Liver (tissue), 9 donors: ENCODE results near the gene HSPBAP1. TPM values are rescaled to one million over a fixed set of nuclear protein-coding genes. Genes with fewer than 3 reads are reported as not detected.

Experiments
- DNase-seq: peaks from one replicate; pipeline ENCODE4 v3.0.0-alpha.2; 2017; ENCODE audit warnings: low spot score
- H3K27ac ChIP-seq, 2 donors: one replicate each; pipeline ENCODE4 v1.7.0; 2013; ENCODE audit warnings: inconsistent platforms in 2 of 2, low read length in 2 of 2, control low read depth in 1 of 2, low read depth in 1 of 2, mild to moderate bottlenecking in 1 of 2
- H3K27me3 ChIP-seq, 4 donors: one replicate each; pipeline versions ENCODE4 v1.6.1 to v1.7.0; 2013; ENCODE audit warnings: low read length in 3 of 4, inconsistent platforms in 1 of 4, mild to moderate bottlenecking in 1 of 4, moderate library complexity in 1 of 4; ENCODE audit not compliant: control insufficient read depth in 4 of 4, insufficient read depth in 4 of 4
- H3K36me3 ChIP-seq, 4 donors: one replicate each; pipeline versions ENCODE4 v1.6.1 to v1.7.0; 2013; ENCODE audit warnings: low read length in 3 of 4, mild to moderate bottlenecking in 3 of 4, low read depth in 1 of 4, moderate library complexity in 1 of 4; ENCODE audit not compliant: control insufficient read depth in 4 of 4, insufficient read depth in 3 of 4
- H3K4me1 ChIP-seq, 4 donors: one replicate each; pipeline versions ENCODE4 v1.6.1 to v1.7.0; 2013; ENCODE audit warnings: low read length in 3 of 4, mild to moderate bottlenecking in 3 of 4, moderate library complexity in 1 of 4; ENCODE audit not compliant: control insufficient read depth in 4 of 4, insufficient read depth in 4 of 4
- H3K4me3 ChIP-seq, 3 donors: one replicate each; pipeline versions ENCODE4 v1.6.1 to v1.7.0; 2013; ENCODE audit warnings: low read length in 3 of 3, control low read depth in 1 of 3, low read depth in 1 of 3, mild to moderate bottlenecking in 1 of 3
- H3K9ac ChIP-seq, 2 donors: one replicate each; pipeline ENCODE4 v1.7.0; 2013; ENCODE audit warnings: low read length in 2 of 2, mild to moderate bottlenecking in 2 of 2, moderate library complexity in 2 of 2, control low read depth in 1 of 2, low read depth in 1 of 2
- H3K9me3 ChIP-seq, 4 donors: one replicate each; pipeline versions ENCODE4 v1.6.1 to v1.7.0; 2013; ENCODE audit warnings: low read length in 3 of 4; ENCODE audit not compliant: control insufficient read depth in 4 of 4
- ATF3 ChIP-seq: IDR thresholded peaks from 2 replicates; pipeline ENCODE4 v1.6.1; 2016; ENCODE audit warnings: antibody characterized with exemption
- CTCF ChIP-seq: fragments of 150-350 bp; IDR thresholded peaks from 2 replicates; pipeline ENCODE4 v1.5.1; 2017; ENCODE audit warnings: improper control_type of control experiment, low read depth, low read length; ENCODE audit not compliant: missing input control
- FOXA1 ChIP-seq: IDR thresholded peaks from 2 replicates; pipeline ENCODE4 v1.6.1; 2016; ENCODE audit warnings: antibody characterized with exemption
- FOXA2 ChIP-seq: IDR thresholded peaks from 2 replicates; pipeline ENCODE4 v1.6.1; 2016; ENCODE audit warnings: antibody characterized with exemption
- GABPA ChIP-seq, 2 donors: IDR thresholded peaks in 1 of 2; conservative IDR thresholded peaks in 1 of 2; 2 replicates each; pipeline ENCODE4 v1.6.1; 2016; ENCODE audit warnings: antibody characterized with exemption in 2 of 2, mild to moderate bottlenecking in 1 of 2, moderate library complexity in 1 of 2
- HNF4A ChIP-seq, 2 donors: conservative IDR thresholded peaks; 2 replicates each; pipeline ENCODE4 v1.6.1; 2016; ENCODE audit warnings: antibody characterized with exemption in 2 of 2, mild to moderate bottlenecking in 2 of 2
- HNF4G ChIP-seq: IDR thresholded peaks from 2 replicates; pipeline ENCODE4 v1.6.1; 2016; ENCODE audit warnings: antibody characterized with exemption
- JUND ChIP-seq, 2 donors: IDR thresholded peaks; 2 replicates each; pipeline ENCODE4 v1.6.1; 2016; ENCODE audit warnings: antibody characterized with exemption in 2 of 2
- MAX ChIP-seq: IDR thresholded peaks from 2 replicates; pipeline ENCODE4 v1.6.1; 2016; ENCODE audit warnings: antibody characterized with exemption
- NR2F2 ChIP-seq: IDR thresholded peaks from 2 replicates; pipeline ENCODE4 v1.6.1; 2016; ENCODE audit warnings: antibody characterized with exemption
- RAD21 ChIP-seq, 2 donors: IDR thresholded peaks; 2 replicates each; pipeline ENCODE4 v1.6.1; 2016; ENCODE audit warnings: antibody characterized with exemption in 2 of 2, mild to moderate bottlenecking in 2 of 2
- REST ChIP-seq: IDR thresholded peaks from 2 replicates; pipeline ENCODE4 v1.6.1; 2016; ENCODE audit warnings: antibody characterized with exemption, mild to moderate bottlenecking
- RXRA ChIP-seq, 2 donors: IDR thresholded peaks; 2 replicates each; pipeline ENCODE4 v1.6.1; 2017 to 2018; ENCODE audit warnings: antibody characterized with exemption in 2 of 2, mild to moderate bottlenecking in 1 of 2
- SP1 ChIP-seq: IDR thresholded peaks from 2 replicates; pipeline ENCODE4 v1.6.1; 2018; ENCODE audit warnings: antibody characterized with exemption, mild to moderate bottlenecking
- TAF1 ChIP-seq: conservative IDR thresholded peaks from 2 replicates; pipeline ENCODE4 v1.6.1; 2016; ENCODE audit warnings: antibody characterized with exemption, mild to moderate bottlenecking
- YY1 ChIP-seq: IDR thresholded peaks from 2 replicates; pipeline ENCODE4 v1.6.1; 2016; ENCODE audit warnings: antibody characterized with exemption, mild to moderate bottlenecking
- ZBTB33 ChIP-seq: IDR thresholded peaks from 2 replicates; pipeline ENCODE4 v1.6.1; 2016; ENCODE audit warnings: antibody characterized with exemption
- WGBS: extraction: QIAGEN DNeasy Blood & Tissue Kit; methylation state at CpG from one replicate; pipeline ENCODE4 v1.1.7; 2013; 5-methylcytosine and 5-hydroxymethylcytosine counted together
- polyA plus RNA-seq, 2 donors: library from polyadenylated mRNA; stranded (reverse) in 1 of 2; unstranded in 1 of 2; fragments of 200-250 nt in 1 of 2; fragments of >200 nt in 1 of 2; fragmentation: Nextera tagmentation in 1 of 2; extraction: Ambion mirVana in 1 of 2; gene quantifications; one replicate each; pipeline versions ENCODE4 v1.2.1 to v1.2.3, GENCODE V29; 2013 to 2015
- total RNA-seq, 2 donors: library from RNA; depleted of rRNA; stranded (reverse); fragments of >200 nt; gene quantifications; one replicate each; pipeline ENCODE4 v1.2.3, GENCODE V29; 2014
- donor health status: healthy.
- donor health status: healthy.
- donor health status: healthy.
- donor health status: healthy.
- donor health status: healthy.

HSPBAP1 gene
- total and polyA plus RNA-seq, 4 donors: 2.2 to 5.3 (median 3.9) TPM

- no peak for TF ChIP-seq JUND (IDR thresholded peaks at IDR 0.05)
- TF ChIP-seq FOXA1: no peak
- no peak for TF ChIP-seq TAF1
- TF ChIP-seq CTCF: no peak
- TF ChIP-seq RXRA (IDR thresholded peaks at IDR 0.05): no peak
- TF ChIP-seq MAX: no peak
- TF ChIP-seq HNF4A (conservative IDR thresholded peaks at IDR 0.05): no peak
- no peak for TF ChIP-seq RAD21 (IDR thresholded peaks at IDR 0.05)
- TF ChIP-seq GABPA (IDR thresholded peaks at IDR 0.05 in 1 of 2, conservative IDR thresholded peaks at IDR 0.05 in 1 of 2): no peak
- TF ChIP-seq HNF4G: no peak
- no peak for TF ChIP-seq ATF3
- TF ChIP-seq FOXA2: no peak
- TF ChIP-seq REST: no peak
- TF ChIP-seq YY1: no peak
- TF ChIP-seq NR2F2: no peak
- no peak for TF ChIP-seq ZBTB33
- 93% methylated on average over 2 of the region's 2 CpGs for WGBS
- Histone ChIP-seq H3K4me1 (peaks cover 0 to 4% (median 2%) of the 10 kb centered on the region in 4 donors), H3K27ac (no peak overlapping the region), H3K9me3 (no peaks in the 10 kb centered on the region), H3K27me3 (no peaks in the 10 kb centered on the region), H3K4me3 (no peak overlapping the region), H3K9ac (no peak overlapping the region), H3K36me3 (no peaks in the 10 kb centered on the region)
- DNase-seq: no peak
Measured at GRCh38 chr3:122803977-122804376, 10.3 kb upstream of the HSPBAP1 start.

GRCh38 chr3:122802323-122802722 lies 8.7 kb upstream of the HSPBAP1 start:
- Histone ChIP-seq H3K9me3 (no peaks in the 10 kb centered on the region), H3K9ac (no peak overlapping the region), H3K27me3 (no peaks in the 10 kb centered on the region), H3K27ac (no peak overlapping the region), H3K4me1 (peaks cover 0 to 9% (median 3%) of the 10 kb centered on the region in 4 donors), H3K36me3 (no peaks in the 10 kb centered on the region), H3K4me3 (no peak overlapping the region)
- TF ChIP-seq ATF3 (no peak), SP1 (no peak)
- WGBS: 97% methylated on average over 1 of the region's 1 CpG
- DNase-seq: no peak
